H9 (cell line): ENCODE data around the gene ATP1A4. TPM values are rescaled to one million over a fixed set of nuclear protein-coding genes. Genes with fewer than 3 reads are reported as not detected.

ENCODE experiments used
- DNase-seq: peaks from one replicate; pipeline ENCODE4 v3.0.0-alpha.2; 2017
- H2AFZ ChIP-seq: one replicate; pipeline ENCODE4 v1.6.1; 2013; ENCODE audit warnings: mild to moderate bottlenecking, low read length, control low read depth, moderate library complexity
- H2AK5ac ChIP-seq: 2 replicates; pipeline ENCODE4 v1.6.1; 2013; ENCODE audit warnings: low read length, control low read depth, mixed read lengths; ENCODE audit not compliant: insufficient read length
- H2BK120ac ChIP-seq: one replicate; pipeline ENCODE4 v1.6.1; 2013; ENCODE audit warnings: low read depth, mild to moderate bottlenecking, low read length, control low read depth, inconsistent platforms; ENCODE audit not compliant: poor library complexity, severe bottlenecking
- H2BK12ac ChIP-seq: 2 replicates; pipeline ENCODE4 v1.6.1; 2013; ENCODE audit warnings: low read length, control low read depth, mixed read lengths, low read depth; ENCODE audit not compliant: insufficient read length
- H2BK15ac ChIP-seq: 2 replicates; pipeline ENCODE4 v1.6.1; 2013; ENCODE audit warnings: low read depth, low read length, control low read depth
- H2BK20ac ChIP-seq: one replicate; pipeline ENCODE4 v1.6.1; 2013; ENCODE audit warnings: low read depth, mild to moderate bottlenecking, low read length, control low read depth, inconsistent platforms; ENCODE audit not compliant: poor library complexity, severe bottlenecking
- H2BK5ac ChIP-seq: 2 replicates; pipeline ENCODE4 v1.6.1; 2013; ENCODE audit warnings: low read length, control low read depth, mixed read lengths; ENCODE audit not compliant: insufficient read length
- H3K14ac ChIP-seq: 2 replicates; pipeline ENCODE4 v1.6.1; 2013; ENCODE audit warnings: low read length, control low read depth; ENCODE audit not compliant: insufficient read depth
- H3K18ac ChIP-seq: 2 replicates; pipeline ENCODE4 v1.6.1; 2013; ENCODE audit warnings: low read depth, mild to moderate bottlenecking, mixed read lengths, low read length, control low read depth; ENCODE audit not compliant: insufficient read length
- H3K23ac ChIP-seq: 2 replicates; pipeline ENCODE4 v1.6.1; 2013; ENCODE audit warnings: low read length, control low read depth, mixed read lengths, low read depth; ENCODE audit not compliant: insufficient read length
- H3K23me2 ChIP-seq: 2 replicates; pipeline ENCODE4 v1.6.1; 2013; ENCODE audit warnings: low read depth, mild to moderate bottlenecking, mixed read lengths, low read length, control low read depth; ENCODE audit not compliant: insufficient read length, poor library complexity, severe bottlenecking
- H3K27ac ChIP-seq: 2 replicates; pipeline ENCODE4 v1.5.1; 2013; ENCODE audit warnings: low read length, control low read depth, mixed read lengths, low read depth; ENCODE audit not compliant: insufficient read length
- H3K27me3 ChIP-seq: 2 replicates; pipeline ENCODE4 v1.6.1; 2013; ENCODE audit warnings: low read length, control low read depth, inconsistent platforms; ENCODE audit not compliant: insufficient read depth
- H3K4ac ChIP-seq: 2 replicates; pipeline ENCODE4 v1.6.1; 2013; ENCODE audit warnings: low read depth, mild to moderate bottlenecking, control low read depth, inconsistent platforms, low read length, moderate library complexity
- H3K4me1 ChIP-seq: 2 replicates; pipeline ENCODE4 v1.6.1; 2013; ENCODE audit warnings: low read length, control low read depth, inconsistent platforms; ENCODE audit not compliant: insufficient read depth
- H3K4me2 ChIP-seq: 2 replicates; pipeline ENCODE4 v1.6.1; 2013; ENCODE audit warnings: low read length, control low read depth, mixed read lengths; ENCODE audit not compliant: insufficient read length, insufficient read depth
- H3K56ac ChIP-seq: 2 replicates; pipeline ENCODE4 v1.6.1; 2013; ENCODE audit warnings: low read depth, mild to moderate bottlenecking, mixed read lengths, low read length, control low read depth; ENCODE audit not compliant: insufficient read length
- H3K79me1 ChIP-seq: 2 replicates; pipeline ENCODE4 v1.6.1; 2013; ENCODE audit warnings: low read depth, mild to moderate bottlenecking, moderate library complexity, low read length, control low read depth, inconsistent platforms; ENCODE audit not compliant: insufficient read depth, poor library complexity, severe bottlenecking
- H3K79me2 ChIP-seq: 2 replicates; pipeline ENCODE4 v1.6.1; 2013; ENCODE audit warnings: low read length, control low read depth, inconsistent platforms; ENCODE audit not compliant: insufficient read depth
- H3K9ac ChIP-seq: 2 replicates; pipeline ENCODE4 v1.6.1; 2013; ENCODE audit warnings: low read length, control low read depth, mixed read lengths; ENCODE audit not compliant: insufficient read length; ENCODE audit errors: extremely low read depth
- H3K9me3 ChIP-seq: one replicate; pipeline ENCODE4 v1.6.1; 2013; ENCODE audit warnings: low read depth, low read length, inconsistent platforms; ENCODE audit not compliant: control insufficient read depth
- H3T11ph ChIP-seq: one replicate; pipeline ENCODE4 v1.6.1; 2013; ENCODE audit warnings: mild to moderate bottlenecking, low read length, control low read depth, inconsistent platforms
- H4K20me1 ChIP-seq: one replicate; pipeline ENCODE4 v1.6.1; 2013; ENCODE audit not compliant: control insufficient read depth, insufficient read length, insufficient read depth
- H4K5ac ChIP-seq: 2 replicates; pipeline ENCODE4 v1.6.1; 2013; ENCODE audit warnings: low read depth, mild to moderate bottlenecking, mixed read lengths, low read length, control low read depth; ENCODE audit not compliant: insufficient read length
- H4K8ac ChIP-seq: replicated peaks from 2 replicates; pipeline ENCODE4 v1.6.1; 2013; ENCODE audit warnings: low read length, control low read depth, mixed read lengths, low read depth; ENCODE audit not compliant: insufficient read length
- H4K91ac ChIP-seq: 2 replicates; pipeline ENCODE4 v1.6.1; 2013; ENCODE audit warnings: low read depth, mild to moderate bottlenecking, moderate library complexity, mixed read lengths, low read length, control low read depth; ENCODE audit not compliant: insufficient read length
- H3K27ac Mint-ChIP-seq, 3 experiments: 2 replicates in 2 of 3; 3 replicates in 1 of 3; pipeline ENCODE4 v1.8.0; 2020 to 2021; ENCODE audit warnings: mixed read lengths in 3 of 3, mild to moderate bottlenecking in 1 of 3, moderate library complexity in 1 of 3
- H3K27me3 Mint-ChIP-seq: 2 replicates; pipeline ENCODE4 v1.8.0; 2021; ENCODE audit warnings: low read depth, mild to moderate bottlenecking, moderate library complexity, mixed read lengths
- H3K36me3 Mint-ChIP-seq, 3 experiments: 2 replicates in 2 of 3; 3 replicates in 1 of 3; pipeline ENCODE4 v1.8.0; 2020 to 2021; ENCODE audit warnings: low read depth in 3 of 3, mixed read lengths in 3 of 3; ENCODE audit not compliant: insufficient read depth in 1 of 3
- H3K4me1 Mint-ChIP-seq, 2 experiments: 2 replicates each; pipeline ENCODE4 v1.8.0; 2020; ENCODE audit warnings: mixed read lengths in 2 of 2
- H3K4me3 Mint-ChIP-seq, 2 experiments: 2 replicates in 1 of 2; 3 replicates in 1 of 2; pipeline ENCODE4 v1.8.0; 2020 to 2021; ENCODE audit warnings: mild to moderate bottlenecking in 2 of 2, mixed read lengths in 2 of 2, moderate library complexity in 1 of 2
- H3K9me3 Mint-ChIP-seq, 2 experiments: 2 replicates in 1 of 2; 3 replicates in 1 of 2; pipeline ENCODE4 v1.8.0; 2020; ENCODE audit warnings: mild to moderate bottlenecking in 2 of 2, mixed read lengths in 2 of 2, moderate library complexity in 1 of 2
- WGBS: extraction: QIAGEN DNeasy Blood & Tissue Kit; methylation state at CpG from one replicate; pipeline ENCODE4 v1.1.7; 2013; ENCODE audit warnings: missing lambda C conversion rate, low lambda C conversion rate, mixed read lengths; ENCODE audit not compliant: insufficient read length; ENCODE audit errors: extremely low coverage; 5-methylcytosine and 5-hydroxymethylcytosine counted together
- total RNA-seq: library from RNA; stranded (reverse); gene quantifications from 2 replicates; pipeline ENCODE4 v1.2.1, GENCODE V29; 2021
- TF ChIP-seq, protein P1 (sequence below): fragments of 200-600 bp; sonication (generic); conservative IDR thresholded peaks from 3 replicates; pipeline ENCODE4 v1.8.0; 2021; ENCODE audit warnings: antibody characterized with exemption, mild to moderate bottlenecking

The ATP1A4 gene
- total RNA-seq, 1 experiment from 2014 or later: 0.20 TPM

- H3K18ac ChIP-seq: no peak overlapping the region
- Mint-ChIP-seq H3K27ac (no peak overlapping the region), H3K4me1 (peaks cover 9 to 11% of the 10 kb centered on the region in 2 experiments; a peak in 3 of 4 replicates), H3K36me3 (no peaks in the 10 kb centered on the region; a peak in 1 of 7 replicates), H3K9me3 (no peaks in the 10 kb centered on the region), H3K4me3 (no peak overlapping the region), H3K27me3 (peaks cover 24% of the 10 kb centered on the region)
- TF ChIP-seq, protein P1, sequence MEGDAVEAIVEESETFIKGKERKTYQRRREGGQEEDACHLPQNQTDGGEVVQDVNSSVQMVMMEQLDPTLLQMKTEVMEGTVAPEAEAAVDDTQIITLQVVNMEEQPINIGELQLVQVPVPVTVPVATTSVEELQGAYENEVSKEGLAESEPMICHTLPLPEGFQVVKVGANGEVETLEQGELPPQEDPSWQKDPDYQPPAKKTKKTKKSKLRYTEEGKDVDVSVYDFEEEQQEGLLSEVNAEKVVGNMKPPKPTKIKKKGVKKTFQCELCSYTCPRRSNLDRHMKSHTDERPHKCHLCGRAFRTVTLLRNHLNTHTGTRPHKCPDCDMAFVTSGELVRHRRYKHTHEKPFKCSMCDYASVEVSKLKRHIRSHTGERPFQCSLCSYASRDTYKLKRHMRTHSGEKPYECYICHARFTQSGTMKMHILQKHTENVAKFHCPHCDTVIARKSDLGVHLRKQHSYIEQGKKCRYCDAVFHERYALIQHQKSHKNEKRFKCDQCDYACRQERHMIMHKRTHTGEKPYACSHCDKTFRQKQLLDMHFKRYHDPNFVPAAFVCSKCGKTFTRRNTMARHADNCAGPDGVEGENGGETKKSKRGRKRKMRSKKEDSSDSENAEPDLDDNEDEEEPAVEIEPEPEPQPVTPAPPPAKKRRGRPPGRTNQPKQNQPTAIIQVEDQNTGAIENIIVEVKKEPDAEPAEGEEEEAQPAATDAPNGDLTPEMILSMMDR: no peak
- H3K9ac ChIP-seq: no peak overlapping the region
- no peak overlapping the region for H2AK5ac ChIP-seq
- H2AFZ ChIP-seq: no peak overlapping the region
- H3K56ac ChIP-seq: no peak overlapping the region
- H3K4me2 ChIP-seq: no peak overlapping the region
- H3K14ac ChIP-seq: no peak overlapping the region
- DNase-seq: no peak
- H2BK20ac ChIP-seq: no peak overlapping the region
- no peak overlapping the region for H2BK5ac ChIP-seq
- no peaks in the 10 kb centered on the region for H3K79me1 ChIP-seq
- H3K27ac ChIP-seq: no peak overlapping the region
- H2BK12ac ChIP-seq: no peak overlapping the region
- no peaks in the 10 kb centered on the region for H3K27me3 ChIP-seq
- peaks cover under 1% of the 10 kb centered on the region; the same call in 1 of the 2 replicates for H3K4me1 ChIP-seq
- no peak overlapping the region for H4K8ac ChIP-seq
- H3K23ac ChIP-seq: no peak overlapping the region
- H3K9me3 ChIP-seq: no peaks in the 10 kb centered on the region
- WGBS: no CpG with 5 or more reads among the region's 7 CpGs
- H3K23me2 ChIP-seq: no peaks in the 10 kb centered on the region
- no peak overlapping the region for H2BK15ac ChIP-seq
- H4K91ac ChIP-seq: no peak overlapping the region
- no peak overlapping the region for H2BK120ac ChIP-seq
- no peak overlapping the region for H3K4ac ChIP-seq
- H3T11ph ChIP-seq: no peak overlapping the region
- H3K79me2 ChIP-seq: no peaks in the 10 kb centered on the region
- no peak overlapping the region for H4K5ac ChIP-seq
- H4K20me1 ChIP-seq: no peaks in the 10 kb centered on the region
These were observed 36.0 kb downstream of the ATP1A4 start for GRCh38 chr1:160187407-160187806.
